Measurements from ENCODE around the gene AKAP6.
"Not testable (repeated sequence)": the region's sequence is repeated elsewhere in the genome, so short reads cannot be mapped to it uniquely, and the experiment has no call there.

AKAP6 gene

DNA sequence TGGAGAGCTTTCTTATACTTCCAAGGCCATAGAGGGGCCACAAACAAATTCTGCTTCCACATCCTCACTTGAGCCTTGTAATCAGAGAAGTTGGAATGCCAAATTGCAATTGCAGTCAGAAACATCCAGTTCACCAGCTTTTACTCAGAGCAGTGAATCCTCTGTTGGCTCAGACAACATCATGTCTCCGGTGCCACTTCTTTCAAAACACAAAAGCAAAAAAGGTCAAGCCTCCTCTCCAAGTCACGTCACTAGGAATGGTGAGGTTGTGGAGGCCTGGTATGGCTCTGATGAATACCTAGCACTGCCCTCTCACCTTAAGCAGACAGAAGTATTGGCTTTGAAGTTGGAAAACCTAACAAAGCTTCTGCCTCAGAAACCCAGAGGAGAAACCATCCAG lies 217.1 kb downstream of the AKAP6 start:
- DNase-seq = no peak

DNA sequence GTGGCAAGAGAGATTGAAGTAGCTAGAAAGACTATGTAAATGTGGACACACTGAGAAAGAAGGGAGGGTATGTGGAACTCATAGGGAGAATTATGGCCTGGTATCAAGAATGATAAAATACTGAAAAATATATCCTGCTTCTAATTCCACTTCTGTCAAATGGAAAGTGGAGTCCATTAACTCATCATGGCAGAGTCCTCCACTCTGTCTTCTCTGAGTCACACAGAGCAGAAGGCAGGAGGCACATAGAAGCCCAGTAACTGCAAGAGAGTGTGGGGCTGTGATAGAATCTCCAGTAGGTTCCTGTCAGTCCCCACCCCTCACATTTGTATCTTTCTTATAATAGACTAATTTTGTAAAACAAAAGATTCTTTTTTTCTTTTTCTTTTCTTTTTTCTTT lies 223.7 kb downstream of the AKAP6 start:
- no peak for DNase-seq

DNA sequence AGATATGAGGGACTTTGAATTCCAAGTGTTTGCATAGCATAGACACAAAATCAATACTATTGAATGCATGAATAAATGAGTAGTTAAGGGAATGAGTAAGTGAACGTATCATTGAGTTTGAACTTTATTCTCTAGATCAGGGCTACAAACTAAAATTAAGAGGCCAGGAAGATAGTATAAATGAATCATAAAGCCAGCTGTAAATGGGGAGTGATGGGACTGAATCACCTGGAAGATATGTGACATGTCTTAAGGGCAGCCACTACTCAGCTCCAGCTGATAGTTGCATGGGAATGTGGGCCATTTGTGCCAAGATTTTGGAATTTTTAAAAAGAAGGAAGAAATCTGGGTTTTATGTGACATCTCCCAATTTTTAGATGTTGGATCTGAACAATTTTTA lies 229.9 kb downstream of the AKAP6 start:
- DNase-seq = no peak

DNA sequence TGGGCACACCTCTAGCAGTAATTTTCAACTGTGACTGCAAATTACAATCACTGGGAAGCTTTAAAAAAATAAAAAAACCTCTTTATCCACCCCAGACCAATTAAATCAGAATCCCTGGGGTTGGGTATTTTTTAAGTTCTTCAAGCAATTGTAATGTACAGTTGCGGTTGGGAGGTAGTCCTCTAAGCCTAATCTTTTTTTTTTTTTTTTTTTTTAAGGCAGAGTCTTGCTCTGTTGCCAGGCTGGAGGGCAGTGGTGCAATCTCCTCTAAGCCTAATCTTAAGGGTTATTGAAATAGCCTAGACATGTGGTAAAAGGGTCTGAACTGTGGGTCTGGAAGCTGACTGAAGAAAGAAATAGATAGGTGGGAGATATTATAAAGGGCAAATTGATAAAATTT lies 230.5 kb downstream of the AKAP6 start:
- DNase-seq = no peak

DNA sequence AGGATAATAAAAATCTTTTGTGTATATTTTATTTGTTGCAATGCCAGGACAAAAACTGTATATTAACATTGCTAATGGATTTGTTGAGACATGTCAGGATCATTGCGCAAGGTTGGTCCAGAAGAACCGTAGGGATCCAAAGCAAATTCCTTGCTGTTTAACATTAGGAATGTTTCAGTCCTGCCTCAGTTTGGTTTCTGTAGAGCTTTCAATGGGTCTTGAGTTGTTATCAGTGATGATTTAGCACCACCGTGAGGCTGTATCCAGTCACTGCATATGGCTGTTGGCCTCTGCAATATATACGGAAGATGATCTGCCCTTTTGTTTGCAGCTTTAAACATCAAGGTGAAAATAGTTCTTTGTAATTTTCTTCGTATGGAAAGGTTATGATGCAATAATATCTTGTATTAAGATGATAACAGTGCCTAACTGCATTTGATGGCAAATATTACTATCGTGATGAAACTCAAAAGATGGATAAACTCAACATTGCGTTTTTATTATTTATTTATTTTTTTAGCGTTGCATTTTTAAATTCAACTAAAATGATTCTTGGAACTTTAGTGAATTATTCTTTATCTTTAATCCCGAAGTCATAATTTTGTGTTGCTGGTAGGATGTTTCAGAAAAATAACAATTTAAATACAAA lies 231.2 kb downstream of the AKAP6 start:
- peak; percentile 54 for DNase-seq

DNA sequence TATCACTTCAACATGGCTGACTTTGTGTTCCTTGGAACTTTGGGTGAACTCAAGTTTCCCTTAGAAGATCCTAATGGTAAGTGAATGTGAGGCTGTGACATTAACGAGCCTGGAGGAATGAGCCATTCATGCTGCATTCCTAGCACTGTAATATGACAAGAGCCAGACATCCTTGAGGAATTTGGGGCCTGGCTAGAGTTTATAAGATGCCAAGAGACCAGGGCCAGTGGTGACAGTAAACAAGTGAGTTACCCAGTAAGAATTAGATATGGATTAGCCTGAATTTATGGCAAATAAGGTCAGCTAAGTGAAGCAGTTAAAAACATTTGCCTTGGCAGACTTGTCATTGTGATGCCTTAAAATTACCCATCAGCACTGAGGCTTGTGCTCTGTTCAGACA lies 232.4 kb downstream of the AKAP6 start:
- DNase-seq = no peak

DNA sequence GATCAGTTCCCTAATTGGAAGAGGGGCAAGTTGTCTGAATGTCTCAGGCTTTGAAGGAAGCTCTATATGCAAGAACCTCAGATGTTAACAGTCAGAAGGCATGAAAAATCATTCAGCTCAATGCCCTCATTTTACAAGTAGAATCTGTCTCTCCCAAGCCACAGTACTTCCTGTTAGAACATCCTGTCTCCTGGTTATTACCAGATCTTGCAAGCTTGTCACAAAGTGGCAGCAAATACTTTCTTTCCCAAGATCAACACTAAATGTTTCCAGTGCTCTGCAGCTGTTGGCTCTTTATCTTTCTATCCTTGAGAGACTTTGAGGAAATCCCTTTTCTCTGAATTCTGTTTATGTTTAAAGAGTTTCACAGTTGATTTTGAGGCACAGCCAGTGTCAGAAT lies 235.5 kb downstream of the AKAP6 start:
- DNase-seq = no peak

DNA sequence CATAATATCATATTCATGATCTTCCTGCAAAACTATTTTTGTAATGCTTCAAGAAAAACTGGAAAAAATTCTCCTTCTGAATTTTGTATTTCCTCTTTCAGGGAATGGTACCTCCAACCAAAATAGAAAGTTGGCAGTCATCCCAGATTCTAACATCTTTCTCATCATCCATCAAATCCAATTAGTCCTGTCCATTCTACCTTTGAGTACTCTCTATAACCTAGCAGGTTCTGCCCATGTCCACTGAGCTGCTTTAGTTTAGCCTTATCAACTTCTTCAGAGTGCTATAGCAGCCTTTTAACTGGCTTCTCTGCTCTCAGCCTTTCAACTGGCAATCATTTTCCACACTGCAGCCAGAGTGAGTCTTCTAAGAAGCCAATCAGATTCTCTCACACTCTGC lies 236.2 kb downstream of the AKAP6 start:
- DNase-seq = peak; percentile 7

DNA sequence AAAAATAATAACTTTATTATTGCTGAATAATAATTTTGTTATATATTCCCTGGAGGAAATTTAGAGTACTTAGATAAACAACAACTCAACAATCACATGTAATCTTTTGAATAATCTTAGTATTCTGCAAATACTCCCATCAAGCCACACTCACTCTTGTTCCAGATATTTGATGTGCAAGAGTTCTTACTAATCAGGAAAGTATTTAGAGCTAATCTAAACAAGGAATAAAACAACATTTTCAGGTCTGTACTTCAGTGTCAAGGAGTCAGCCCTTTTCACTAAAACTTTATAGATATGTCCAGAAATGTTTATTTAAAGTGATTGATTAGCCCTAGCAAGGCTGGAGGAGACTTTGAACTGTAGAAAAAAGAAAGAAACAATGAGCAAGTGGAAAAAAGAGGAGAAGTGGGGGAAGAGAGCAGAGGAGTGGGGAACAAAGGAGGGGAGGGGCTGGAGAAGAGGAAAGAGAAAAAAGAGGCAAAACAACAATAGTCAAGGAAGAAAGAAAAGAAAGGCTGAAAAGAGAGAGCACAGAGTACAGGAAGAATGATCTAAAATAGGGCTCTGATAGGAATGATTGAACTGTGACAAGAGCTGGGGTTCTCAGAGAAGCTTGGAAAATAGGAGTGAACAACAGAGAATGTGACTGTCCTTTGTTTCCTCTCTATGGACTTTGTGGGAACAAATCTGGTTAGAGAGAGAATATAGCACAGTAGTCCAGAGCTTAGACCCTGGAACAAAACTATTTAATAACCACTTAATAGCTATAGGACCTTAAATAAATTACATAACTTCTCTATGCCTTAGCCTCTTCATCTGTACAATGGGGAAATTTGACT lies 238.7 kb downstream of the AKAP6 start:
- no peak for DNase-seq

DNA sequence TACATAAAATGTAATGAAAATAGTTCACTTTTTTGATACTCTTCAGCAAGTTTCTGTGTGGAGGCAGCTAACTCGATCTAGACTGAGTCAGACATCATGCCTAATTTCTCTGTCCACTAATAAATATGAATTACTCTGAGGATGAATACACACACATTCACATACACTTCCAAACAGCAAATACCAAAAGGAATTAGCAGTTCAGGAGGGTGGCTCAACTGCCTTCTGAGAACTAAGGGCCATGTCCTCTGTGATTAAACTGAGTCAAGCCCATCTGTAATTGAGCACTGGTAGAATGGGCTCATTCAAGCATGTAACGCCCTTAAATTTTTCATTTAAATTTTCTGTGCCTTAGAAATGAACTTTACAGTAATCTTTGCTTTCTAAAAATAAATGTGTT lies 242.5 kb downstream of the AKAP6 start:
- no peak for DNase-seq

DNA sequence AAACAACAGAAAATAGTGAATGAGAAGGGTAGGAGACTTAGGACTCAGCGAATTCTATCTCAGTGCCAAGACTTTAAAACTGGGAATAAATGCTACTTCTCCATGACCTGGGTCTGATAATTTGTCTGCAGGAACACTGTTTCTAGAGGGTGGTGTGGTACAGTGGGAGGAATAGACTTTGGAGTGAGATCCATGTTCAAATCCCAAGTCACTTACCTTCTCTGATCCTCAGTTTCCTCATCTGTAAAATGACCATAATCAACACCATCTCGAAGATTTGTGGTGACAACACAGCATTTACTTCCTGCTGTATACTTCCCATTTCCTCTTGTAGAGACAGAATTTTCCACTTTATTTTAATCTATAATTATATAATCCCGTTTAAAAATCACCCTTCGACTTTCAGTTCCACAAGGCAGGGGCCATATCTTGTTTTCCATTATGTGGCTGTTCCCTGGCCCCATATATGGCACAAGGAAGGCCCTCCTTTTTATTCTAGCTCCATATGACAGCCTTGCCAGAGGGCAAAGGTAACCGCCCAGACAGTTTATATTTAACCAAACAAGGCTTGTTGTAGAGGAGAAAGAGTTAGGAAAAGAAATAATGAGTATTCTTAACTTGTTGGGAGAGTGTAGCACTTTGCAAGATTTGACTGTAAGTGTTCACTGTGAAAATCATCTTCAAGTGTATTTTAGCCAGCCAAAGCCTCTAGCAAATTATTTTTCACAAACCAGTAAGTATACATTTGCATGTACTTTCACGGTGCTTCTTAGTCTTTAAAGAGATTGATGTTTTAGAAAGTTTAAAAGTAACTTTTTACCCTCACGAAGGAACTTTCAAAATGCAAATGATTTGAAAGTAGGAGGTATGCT lies 243.1 kb downstream of the AKAP6 start:
- no peak for DNase-seq

DNA sequence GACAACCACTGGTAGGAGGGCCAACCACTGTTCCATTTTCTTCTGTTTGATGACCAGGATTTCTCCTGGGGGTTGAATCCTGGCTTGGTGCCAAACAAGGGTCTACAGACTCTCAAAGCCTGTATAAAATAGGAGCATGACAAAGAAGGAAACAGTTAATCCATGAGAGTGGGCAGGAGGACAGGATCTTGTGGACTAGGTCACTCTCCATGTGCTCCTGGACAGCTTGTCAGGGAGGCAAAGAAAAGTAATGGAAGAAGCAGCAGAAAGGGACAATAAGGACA lies 243.7 kb downstream of the AKAP6 start:
- DNase-seq = no peak

DNA sequence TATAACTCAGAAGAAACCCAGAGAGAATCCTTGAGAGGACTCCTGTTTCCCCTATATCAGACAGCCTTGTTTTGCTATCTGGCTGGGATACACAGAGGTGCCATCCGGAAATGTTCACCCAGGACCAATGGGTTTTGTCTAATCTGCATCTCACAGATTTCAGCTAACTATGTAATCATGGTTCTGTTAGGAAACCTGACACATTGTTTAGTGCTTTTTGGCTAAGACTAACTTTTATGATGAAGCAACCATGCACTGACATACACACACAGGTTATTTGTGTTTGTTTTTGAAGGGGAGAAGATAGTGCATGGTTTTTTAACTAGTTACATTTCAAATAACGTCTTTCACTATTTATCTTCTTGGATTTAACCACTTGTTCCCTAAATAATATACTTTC lies 245.2 kb downstream of the AKAP6 start:
- no peak for DNase-seq

DNA sequence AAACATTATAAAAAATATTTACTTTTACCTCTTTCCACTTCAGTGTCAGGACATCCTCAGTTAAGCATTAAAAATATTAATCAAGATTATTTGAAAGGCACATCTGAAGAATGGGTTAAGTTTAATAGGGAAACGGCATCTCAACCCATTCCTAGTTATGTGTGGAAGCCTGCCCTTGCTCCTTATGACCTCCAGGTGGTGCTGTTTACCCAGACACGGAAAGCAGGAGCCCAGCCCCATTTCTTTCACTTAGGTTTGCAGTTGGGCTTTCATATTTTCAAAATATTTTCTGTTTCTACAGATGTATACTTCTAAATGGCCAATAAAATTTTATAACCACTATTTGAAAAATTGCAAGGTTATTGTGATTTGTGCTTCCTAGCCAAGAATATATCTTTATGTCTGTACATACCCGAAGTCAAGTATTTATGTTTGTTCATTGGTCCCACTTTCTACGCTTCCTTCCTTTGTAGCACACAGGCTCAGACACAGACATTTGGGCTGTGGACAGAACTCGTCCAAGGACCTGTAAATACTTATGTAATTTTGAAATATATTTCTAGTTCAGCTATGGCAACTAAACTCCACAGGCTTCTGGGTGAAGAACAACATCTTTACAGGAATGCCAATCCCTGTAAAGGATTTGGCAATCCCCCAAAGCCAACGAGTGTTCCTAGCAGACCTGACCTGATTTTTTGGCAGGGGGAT lies 247.1 kb downstream of the AKAP6 start:
- peak; percentile 80 for DNase-seq

DNA sequence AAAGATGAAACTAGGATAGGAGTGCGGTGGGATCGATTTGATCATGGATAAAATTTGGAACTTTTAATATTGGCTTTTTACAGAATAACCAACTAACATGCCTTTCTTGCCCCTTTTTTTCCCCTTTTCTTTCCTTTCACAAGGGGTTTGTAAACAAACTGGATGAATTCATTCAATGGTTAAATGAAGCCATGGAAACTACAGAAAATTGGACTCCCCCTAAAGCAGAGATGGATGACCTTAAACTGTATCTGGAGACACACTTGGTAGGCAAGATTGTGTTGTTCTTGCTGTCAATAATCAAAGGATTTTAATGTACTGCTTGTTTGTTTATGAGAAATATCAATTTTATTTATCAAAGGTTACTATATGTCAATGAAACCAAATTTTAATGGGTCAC lies 247.9 kb downstream of the AKAP6 start:
- no peak for DNase-seq

DNA sequence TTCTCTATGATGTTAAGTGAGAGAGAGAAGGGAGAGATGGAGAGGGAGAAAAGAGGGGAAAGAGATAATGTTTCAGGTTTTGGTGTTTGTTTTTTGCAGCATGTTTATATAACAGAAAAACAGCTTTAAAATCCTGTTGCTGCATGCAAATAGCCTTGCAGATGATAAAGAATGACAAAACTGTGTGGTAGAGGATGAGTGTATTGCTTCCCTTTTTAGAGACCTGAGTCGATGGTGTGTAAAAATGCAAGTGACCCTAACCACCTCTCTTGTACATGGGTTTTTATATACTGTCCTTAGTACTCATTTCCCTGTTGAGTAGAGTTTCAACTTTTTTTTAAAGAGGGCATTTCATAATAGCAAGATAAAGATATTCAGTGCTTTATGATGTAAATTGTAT lies 249.1 kb downstream of the AKAP6 start:
- no peak for DNase-seq

DNA sequence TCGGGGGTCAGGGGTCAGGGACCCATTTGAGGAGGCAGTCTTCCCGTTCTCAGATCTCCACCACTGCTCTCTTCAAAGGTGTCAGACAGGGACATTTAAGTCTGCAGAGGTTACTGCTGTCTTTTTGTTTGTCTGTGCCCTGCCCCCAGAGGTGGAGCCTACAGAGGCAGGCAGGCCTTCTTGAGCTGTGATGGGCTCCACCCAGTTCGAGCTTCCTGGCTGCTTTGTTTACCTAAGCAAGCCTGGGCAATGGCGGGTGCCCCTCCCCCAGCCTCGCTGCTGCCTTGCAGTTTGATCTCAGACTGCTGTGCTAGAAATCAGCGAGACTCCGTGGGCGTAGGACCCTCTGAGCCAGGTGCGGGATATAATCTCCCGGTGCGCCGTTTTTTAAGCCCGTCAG lies 254.3 kb downstream of the AKAP6 start:
- not testable (repeated sequence) for DNase-seq

DNA sequence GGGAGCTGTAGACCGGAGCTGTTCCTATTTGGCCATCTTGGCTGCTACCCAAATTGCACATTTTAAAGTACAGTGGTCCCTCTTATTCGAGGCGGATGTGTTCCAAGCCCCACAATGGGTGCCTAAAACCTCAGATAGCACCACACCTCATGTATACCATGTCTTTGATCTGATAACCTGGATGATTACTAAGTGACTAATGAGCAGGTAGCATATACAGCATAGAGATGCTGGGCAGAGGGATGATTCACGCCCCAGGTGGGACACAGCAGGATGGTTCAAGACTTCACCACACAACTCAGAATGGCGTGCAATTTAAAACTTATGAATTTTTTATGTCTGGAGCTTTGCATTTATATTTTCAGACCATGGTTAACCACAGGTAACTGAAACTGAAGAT lies 255.0 kb downstream of the AKAP6 start:
- DNase-seq = no peak

DNA sequence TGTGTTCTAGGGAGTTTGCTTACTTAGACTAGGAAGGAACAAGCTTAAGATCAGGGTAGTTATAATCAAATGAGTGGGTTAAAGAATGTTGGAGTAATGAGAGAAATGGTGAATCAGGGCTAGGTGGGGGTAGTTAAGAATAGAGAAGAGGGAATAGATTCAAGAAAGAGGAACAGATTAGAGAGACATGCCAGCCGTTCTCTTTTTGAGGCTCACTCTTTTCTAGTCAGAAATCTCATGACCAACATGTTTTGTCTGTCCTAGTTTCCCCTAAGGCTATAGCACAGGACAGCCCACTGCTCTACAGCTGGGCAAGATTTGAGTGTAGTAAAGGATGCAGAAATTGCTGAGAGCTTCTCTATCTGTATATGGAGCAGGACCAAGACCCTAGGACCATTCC lies 258.4 kb downstream of the AKAP6 start:
- no peak for DNase-seq

DNA sequence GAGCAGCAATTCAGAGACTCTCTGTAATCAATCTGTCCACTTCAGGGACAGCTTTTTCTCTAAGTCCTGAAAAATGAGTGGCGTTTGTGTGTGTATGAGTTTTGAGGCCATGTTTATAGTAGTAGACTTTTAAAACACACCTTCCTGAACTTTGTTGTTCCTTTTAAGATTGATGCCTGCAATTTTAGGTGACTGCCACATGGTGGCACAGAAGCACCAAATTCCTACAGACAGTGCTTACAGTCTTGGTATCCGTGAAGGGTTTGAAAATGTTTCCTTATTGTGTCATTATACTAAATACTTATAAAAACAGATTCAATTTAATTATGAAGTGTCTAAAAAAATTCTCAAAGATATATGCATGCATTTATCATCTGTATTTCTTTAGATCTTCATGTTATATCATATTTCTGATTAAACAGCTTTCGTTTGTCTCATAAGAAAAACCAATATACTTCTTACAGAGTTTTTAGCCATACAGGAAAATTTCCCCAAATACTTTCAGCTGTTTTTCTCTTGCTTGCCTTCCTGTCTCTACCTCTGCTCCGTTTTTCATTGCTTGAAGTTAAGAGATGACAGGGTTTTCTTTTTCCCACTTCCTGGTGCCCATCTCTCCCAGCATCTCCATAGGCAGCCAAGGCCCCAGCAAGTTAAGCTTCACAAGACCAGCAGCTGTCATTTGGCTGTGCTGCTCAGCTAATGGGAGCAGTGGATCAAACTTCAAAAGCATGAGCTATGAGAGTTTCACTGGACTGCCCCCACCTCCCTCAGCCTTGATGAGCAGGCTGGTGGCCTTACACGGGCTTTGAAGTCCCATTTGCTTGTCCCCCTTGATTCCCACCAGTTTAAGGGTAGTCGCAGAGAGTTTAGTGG lies 259.6 kb downstream of the AKAP6 start:
- DNase-seq = no peak

DNA sequence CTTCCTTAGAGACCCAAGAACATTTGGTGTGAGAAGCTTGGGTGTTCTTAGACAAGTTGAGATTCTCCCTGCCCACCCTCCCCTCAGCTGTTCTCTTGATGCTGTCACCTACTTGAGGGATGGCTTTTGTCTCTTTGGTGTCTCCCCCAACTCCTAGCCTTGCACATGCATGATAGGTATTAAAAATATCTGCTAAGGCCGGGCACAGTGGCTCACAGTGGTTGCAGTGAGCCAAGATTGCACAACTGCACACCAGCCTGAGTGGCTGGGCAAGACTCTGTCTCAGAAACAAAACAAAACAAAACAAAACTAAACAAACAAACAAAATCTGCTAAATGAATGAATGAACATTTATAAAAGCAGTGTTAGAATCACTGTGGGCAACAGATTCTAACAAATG lies 261.1 kb downstream of the AKAP6 start:
- DNase-seq = no peak

DNA sequence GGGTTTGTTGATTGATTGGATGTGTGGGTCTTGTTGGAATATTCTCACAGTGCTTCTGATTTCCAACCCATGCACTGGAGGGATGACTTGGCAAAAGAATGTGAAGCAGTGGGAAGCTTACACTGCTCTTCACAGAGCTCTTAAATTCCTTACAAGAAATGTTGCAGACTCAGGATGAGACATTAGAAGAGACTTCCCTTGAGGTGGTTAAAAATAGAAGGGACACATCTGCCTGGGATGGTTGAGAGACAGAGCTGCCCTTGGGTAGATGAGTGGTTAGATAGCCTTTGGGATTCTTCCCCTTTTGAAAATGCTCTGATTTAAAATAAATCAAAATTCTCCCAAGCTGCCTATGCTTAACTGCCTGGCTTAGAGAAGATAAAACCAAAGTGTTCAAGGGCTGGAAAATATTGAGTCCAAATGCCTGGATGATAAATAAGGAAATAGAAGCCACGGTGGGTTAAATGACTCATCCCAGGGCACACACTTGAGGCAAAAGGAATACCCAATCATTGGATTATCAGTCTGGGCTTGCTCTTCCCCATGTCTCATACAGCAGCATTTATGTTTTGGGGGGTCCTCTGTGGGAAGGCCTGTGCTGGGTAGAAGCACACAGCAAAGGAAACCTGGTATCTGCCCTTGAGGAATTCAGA lies 264.3 kb downstream of the AKAP6 start:
- DNase-seq = no peak
